RPMI8226 (cell line): ENCODE data around the gene MCM6.
"Not testable (repeated sequence)": the region's sequence is repeated elsewhere in the genome, so short reads cannot be mapped to it uniquely, and the experiment has no call there.

Experiments used
- DNase-seq: peaks from one replicate; pipeline ENCODE4 v3.0.0-alpha.2; 2015

Gene MCM6

GRCh38 chr2:135818937-135819610, 57.2 kb downstream of the MCM6 start:
- peak; percentile 39 for DNase-seq

- no peak for DNase-seq
These were observed 58.3 kb downstream of the MCM6 start for GRCh38 chr2:135817951-135818350.

GRCh38 chr2:135817466-135817865, 58.8 kb downstream of the MCM6 start:
- DNase-seq: no peak

GRCh38 chr2:135815269-135815668, 61.0 kb downstream of the MCM6 start:
- no peak for DNase-seq

- DNase-seq: no peak
These were observed 63.2 kb downstream of the MCM6 start for GRCh38 chr2:135812907-135813511.

- DNase-seq: not testable (repeated sequence)
These were observed 68.4 kb downstream of the MCM6 start for GRCh38 chr2:135807874-135808273.

GRCh38 chr2:135803278-135803677, 73.0 kb downstream of the MCM6 start:
- no peak for DNase-seq

- no peak for DNase-seq
These were observed 73.9 kb downstream of the MCM6 start for GRCh38 chr2:135802350-135802749.

GRCh38 chr2:135800513-135801460, 75.5 kb downstream of the MCM6 start:
- DNase-seq: no peak

GRCh38 chr2:135799738-135800137, 76.5 kb downstream of the MCM6 start:
- no peak for DNase-seq

GRCh38 chr2:135798762-135799161, 77.5 kb downstream of the MCM6 start:
- DNase-seq: no peak

- no peak for DNase-seq
These were observed 78.0 kb downstream of the MCM6 start for GRCh38 chr2:135798275-135798705.

GRCh38 chr2:135797497-135798274, 78.6 kb downstream of the MCM6 start:
- DNase-seq: peak; percentile 87

- DNase-seq: no peak
These were observed 79.6 kb downstream of the MCM6 start for GRCh38 chr2:135796606-135797005.

GRCh38 chr2:135795641-135796040, 80.6 kb downstream of the MCM6 start:
- not testable (repeated sequence) for DNase-seq

- DNase-seq: peak; percentile 78
These were observed 83.7 kb downstream of the MCM6 start for GRCh38 chr2:135792401-135793150.

- no peak for DNase-seq
These were observed 84.6 kb downstream of the MCM6 start for GRCh38 chr2:135791418-135792190.

- DNase-seq: no peak
These were observed 85.8 kb downstream of the MCM6 start for GRCh38 chr2:135790423-135790822.
